HCT116 (cell line): ENCODE measurements around the gene GP1BB. TPM values are rescaled to one million over a fixed set of nuclear protein-coding genes. Genes with fewer than 3 reads are reported as not detected.
"Not testable (repeated sequence)": the region's sequence is repeated elsewhere in the genome, so short reads cannot be mapped to it uniquely, and the experiment has no call there.

Experiments
- ATAC-seq: fragments of 200-7000 bp; cut with Tn5 transposase; 2 replicates; pipeline ENCODE4 v1.9.1; 2020; ENCODE audit warnings: mild to moderate bottlenecking, moderate library complexity
- BruUV-seq: library from RNA; stranded (reverse); fragments of 400-500 nt; replicated peaks from 2 replicates; lab custom pipeline; 2021; lab: Mats Ljungman, UMichigan
- CTCF ChIA-PET: fragments of 300-600 bp; sonication (Branson Sonifier 250); formaldehyde crosslinking; loops from one replicate; lab custom pipeline; 2021; ENCODE audit warnings: antibody characterized with exemption; lab: Charles Lee
- POLR2A ChIA-PET: fragments of 300-600, 350-600 bp; sonication (Branson Sonifier 250); formaldehyde crosslinking; loops from one replicate; lab custom pipeline; 2021; ENCODE audit warnings: antibody characterized with exemption; lab: Charles Lee
- RAD21 ChIA-PET, 2 experiments: fragments of 300-600 bp; sonication (Branson Sonifier 250); formaldehyde crosslinking; loops; one replicate each; lab custom pipeline; 2023; ENCODE audit warnings: low total read pairs in 2 of 2; ENCODE audit not compliant: uncharacterized antibody in 2 of 2, unreplicated experiment in 2 of 2, low non-redundant PET in 1 of 2; lab: Charles Lee
- DNase-seq: peaks from one replicate; pipeline ENCODE4 v3.0.0-alpha.2; 2010; ENCODE audit warnings: low read depth, low spot score
- H2AFZ ChIP-seq: fragments of 200-600 bp; shearing (Covaris generic), sonication (generic); 2 replicates; pipeline ENCODE4 v1.6.1; 2017; ENCODE audit warnings: low read depth, mixed run types, mixed read lengths, antibody characterized with exemption, low read length; ENCODE audit not compliant: poor library complexity, severe bottlenecking
- H3K27ac ChIP-seq: 2 replicates; pipeline ENCODE4 v1.5.1; 2012; ENCODE audit warnings: low read depth, low read length
- H3K27me3 ChIP-seq: fragments of 200-600 bp; sonication (generic); 2 replicates; pipeline ENCODE4 v1.6.1; 2016; ENCODE audit warnings: mixed run types, low read length, mixed read lengths; ENCODE audit not compliant: insufficient read depth
- H3K36me3 ChIP-seq, 2 experiments: fragments of 200-500 bp in 1 of 2; fragments of 200-600 bp in 1 of 2; sonication (Bioruptor generic) in 1 of 2; sonication (generic) in 1 of 2; 2 replicates each; pipeline versions ENCODE4 v1.5.1 to v1.6.1; 2014 to 2016; ENCODE audit warnings: low read length in 2 of 2, inconsistent platforms in 1 of 2, mixed read lengths in 1 of 2, mixed run types in 1 of 2; ENCODE audit not compliant: insufficient read depth in 2 of 2, control insufficient read depth in 1 of 2
- H3K4me1 ChIP-seq, 2 experiments: fragments of 200-600 bp in 1 of 2; sonication (generic) in 1 of 2; 2 replicates each; pipeline versions ENCODE4 v1.5.1 to v1.6.1; 2012 to 2017; ENCODE audit warnings: low read length in 2 of 2, inconsistent platforms in 1 of 2, mild to moderate bottlenecking in 1 of 2, mixed read lengths in 1 of 2, mixed run types in 1 of 2, moderate library complexity in 1 of 2; ENCODE audit not compliant: insufficient read depth in 2 of 2, control insufficient read depth in 1 of 2
- H3K4me2 ChIP-seq: fragments of 200-600 bp; sonication (generic); 2 replicates; pipeline ENCODE4 v1.6.1; 2017; ENCODE audit warnings: mixed run types, low read length, mixed read lengths
- H3K4me3 ChIP-seq, 2 experiments: fragments of 200-600 bp in 1 of 2; sonication (generic) in 1 of 2; replicated peaks in 1 of 2; 2 replicates each; pipeline ENCODE4 v1.5.1; 2011 to 2016; ENCODE audit warnings: low read length in 2 of 2, control low read depth in 1 of 2, low read depth in 1 of 2, mild to moderate bottlenecking in 1 of 2, mixed read lengths in 1 of 2, mixed run types in 1 of 2
- H3K79me2 ChIP-seq: fragments of 200-600 bp; sonication (generic); 2 replicates; pipeline ENCODE4 v1.6.1; 2017; ENCODE audit warnings: mild to moderate bottlenecking, mixed run types, low read length, moderate library complexity, mixed read lengths; ENCODE audit not compliant: insufficient read depth
- H3K9ac ChIP-seq: fragments of 200-600 bp; sonication (generic); 2 replicates; pipeline ENCODE4 v1.6.1; 2016; ENCODE audit warnings: low read length, mixed read lengths
- H3K9me2 ChIP-seq: fragments of 200-600 bp; sonication (generic), shearing (Covaris generic); 2 replicates; pipeline ENCODE4 v1.6.1; 2017; ENCODE audit warnings: mixed run types, mild to moderate bottlenecking, moderate library complexity; ENCODE audit not compliant: insufficient read depth
- H3K9me3 ChIP-seq, 2 experiments: fragments of 200-500 bp in 1 of 2; fragments of 200-600 bp in 1 of 2; sonication (Bioruptor generic) in 1 of 2; sonication (generic) in 1 of 2; 2 replicates each; pipeline ENCODE4 v1.6.1; 2014 to 2017; ENCODE audit warnings: low read length in 2 of 2, mixed read lengths in 2 of 2, inconsistent platforms in 1 of 2, low read depth in 1 of 2, mild to moderate bottlenecking in 1 of 2, mixed run types in 1 of 2, moderate library complexity in 1 of 2; ENCODE audit not compliant: control insufficient read depth in 1 of 2, insufficient read depth in 1 of 2
- H4K20me1 ChIP-seq: fragments of 200-600 bp; sonication (generic), shearing (Covaris generic); 2 replicates; pipeline ENCODE4 v1.6.1; 2017; ENCODE audit warnings: mixed run types, mild to moderate bottlenecking, moderate library complexity; ENCODE audit not compliant: insufficient read depth
- SRF ChIP-seq: IDR thresholded peaks from 2 replicates; pipeline ENCODE4 v1.6.1; 2012; ENCODE audit warnings: low read depth
- TCF7L2 ChIP-seq: IDR thresholded peaks from 2 replicates; pipeline ENCODE4 v1.7.0; 2011; ENCODE audit warnings: borderline replicate concordance, inconsistent platforms; ENCODE audit not compliant: insufficient read depth, insufficient read length; ENCODE audit errors: extremely low read depth
- intact Hi-C: fragments of 100-400 bp; cut with micrococcal nuclease; formaldehyde crosslinking; loops from 2 replicates; pipeline ENCODE4 v1.10.0; 2022
- total RNA-seq: library from RNA; stranded (reverse); gene quantifications from one replicate; pipeline ENCODE4 v1.2.1, GENCODE V29; 2021; ENCODE audit not compliant: unreplicated experiment

GP1BB gene
- total RNA-seq, 1 experiment from 2014 or later = 4.8 TPM

DNA sequence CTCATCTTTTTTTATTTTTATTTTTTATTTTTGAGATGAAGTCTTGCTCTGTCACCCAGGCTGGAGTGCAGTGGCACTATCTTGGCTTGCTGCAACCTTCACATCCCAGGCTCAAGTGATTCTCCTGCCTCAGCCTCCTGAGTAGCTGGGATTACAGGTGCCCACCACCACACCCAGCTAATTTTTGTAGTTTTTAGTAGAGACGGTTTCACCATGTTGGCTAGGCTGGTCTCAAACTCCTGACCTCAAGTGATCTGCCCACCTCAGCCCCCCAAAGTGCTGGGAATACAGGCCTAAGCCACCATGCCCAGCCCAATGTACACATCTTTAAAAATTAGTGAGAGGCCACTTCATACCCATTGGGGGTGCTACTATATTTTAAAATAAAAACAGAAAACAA, 46.9 kb upstream of the GP1BB start:
- H2AFZ ChIP-seq, H4K20me1 ChIP-seq, H3K36me3 ChIP-seq, POLR2A ChIA-PET, H3K9ac ChIP-seq, H3K4me1 ChIP-seq, intact Hi-C loops, H3K27me3 ChIP-seq, H3K9me2 ChIP-seq, RAD21 ChIA-PET, CTCF ChIA-PET, ATAC-seq, H3K9me3 ChIP-seq, DNase-seq, H3K79me2 ChIP-seq, H3K4me3 ChIP-seq, BruUV-seq, H3K4me2 ChIP-seq, H3K27ac ChIP-seq: not testable (repeated sequence)

DNA sequence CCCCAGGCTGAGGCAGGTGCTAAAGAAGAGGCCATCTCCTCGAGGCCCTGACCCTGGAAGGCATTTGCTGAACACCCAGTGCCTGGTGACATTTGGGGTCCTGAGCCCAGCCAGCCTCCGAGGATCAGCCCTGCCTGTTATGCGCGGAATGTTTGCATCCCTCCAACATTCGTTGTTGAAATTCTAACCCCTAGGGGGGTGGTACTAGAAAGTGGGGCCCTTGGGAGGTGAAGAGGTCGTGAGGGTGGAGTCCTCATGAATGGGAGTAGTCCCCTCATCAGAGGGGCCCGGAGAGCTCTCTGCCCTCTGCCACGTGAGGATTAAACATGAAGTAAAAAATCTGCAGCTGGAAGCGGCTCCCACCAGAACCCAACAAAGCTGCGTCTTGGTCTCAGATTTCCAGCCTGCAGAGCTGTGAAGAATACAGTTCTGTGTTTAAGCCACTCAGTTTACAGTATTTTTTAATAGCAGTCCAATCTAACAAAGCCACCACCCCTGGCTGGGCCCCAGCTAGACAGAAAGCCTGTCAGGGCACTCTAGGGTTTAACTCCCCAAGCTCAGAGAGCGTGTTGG, 44.3 kb upstream of the GP1BB start:
- H2AFZ ChIP-seq = no peak overlapping the region
- no peaks in the 10 kb centered on the region for H3K36me3 ChIP-seq
- ChIA-PET CTCF (interaction anchor here (1.4 to 1.6 kb wide), 2 partner anchors 9 to 12 kb away, joined by 4 to 6 read pairs; no protein-coding TSS in a partner anchor), POLR2A (no interaction called here), RAD21 (interaction anchor here in 1 of 2 experiments (1.6 kb wide), 1 partner anchor 52 kb away, joined by 7 read pairs; no protein-coding TSS in a partner anchor)
- TF ChIP-seq TCF7L2 (no peak), SRF (no peak)
- intact Hi-C loops = no loop called here
- no peak overlapping the region for H3K9ac ChIP-seq
- DNase-seq (no peak), ATAC-seq (no peak)
- no peaks in the 10 kb centered on the region for H3K27me3 ChIP-seq
- H3K4me3 ChIP-seq = no peak overlapping the region
- H4K20me1 ChIP-seq = no peaks in the 10 kb centered on the region
- no peaks in the 10 kb centered on the region for H3K9me3 ChIP-seq
- H3K27ac ChIP-seq = no peak overlapping the region
- H3K9me2 ChIP-seq = no peaks in the 10 kb centered on the region
- H3K79me2 ChIP-seq = no peaks in the 10 kb centered on the region
- no peak overlapping the region for H3K4me2 ChIP-seq
- BruUV-seq = no TSS peak
- H3K4me1 ChIP-seq = no peaks in the 10 kb centered on the region
